IPS-NIHi7 (cell line): Measurements from ENCODE around the gene GCKR.

Source experiments
- DNase-seq: peaks from one replicate; pipeline ENCODE4 v3.0.0; 2012; ENCODE audit warnings: mixed read lengths; ENCODE audit errors: extremely low spot score

GCKR gene

GRCh38 chr2:27572439-27572838, 75.8 kb downstream of the GCKR start:
- no peak for DNase-seq

GRCh38 chr2:27572998-27573429, 76.4 kb downstream of the GCKR start:
- DNase-seq = no peak
